Measurements from ENCODE around the gene OSBPL5. TPM values are rescaled to one million over a fixed set of nuclear protein-coding genes. Genes with fewer than 3 reads are reported as not detected.

The OSBPL5 gene
- total RNA-seq, 1 experiment from 2014 or later: 51.4 TPM

- H3K4me1 ChIP-seq (ENCODE audit: insufficient read depth, low read length): no peaks in the 10 kb centered on the region
- no peak overlapping the region for H3K9ac ChIP-seq (ENCODE audit: low read length)
- TF ChIP-seq EZH2 (IDR thresholded peaks at IDR 0.05; ENCODE audit: low read length, unreplicated experiment): no peak
- no peak for TF ChIP-seq CTCF (conservative IDR thresholded peaks at IDR 0.05; ENCODE audit: low read depth, low read length)
- TF ChIP-seq EZH2phosphoT487 (IDR thresholded peaks at IDR 0.05; ENCODE audit: borderline replicate concordance, low read length): no peak
- no peaks in the 10 kb centered on the region for H3K27me3 ChIP-seq (ENCODE audit: low read length)
- no peaks in the 10 kb centered on the region for H3K36me3 ChIP-seq (ENCODE audit: low read depth, low read length)
- ChIA-PET POLR2A (ENCODE audit: unreplicated experiment) (no interaction called here), CTCF (no interaction called here)
- BruUV-seq (replicated peaks): no TSS peak
- no peaks in the 10 kb centered on the region for H3K9me3 ChIP-seq (ENCODE audit: low read length)
- H4K20me1 ChIP-seq (ENCODE audit: low read length): no peaks in the 10 kb centered on the region
- intact Hi-C loops (cut with micrococcal nuclease): no loop called here
- H3K27ac ChIP-seq (ENCODE audit: low read length): no peak overlapping the region
- no peak overlapping the region for H3K4me3 ChIP-seq (ENCODE audit: low read length)
- no peak for ATAC-seq
- H3K79me2 ChIP-seq (ENCODE audit: low read length): no peaks in the 10 kb centered on the region
- no peaks in the 10 kb centered on the region for H3K9me2 ChIP-seq (replicated peaks; ENCODE audit: low read length)
- no peak overlapping the region for H3K4me2 ChIP-seq (ENCODE audit: low read length)
- H3F3A ChIP-seq (ENCODE audit: low read length, unreplicated experiment): no peaks in the 10 kb centered on the region
- H2AFZ ChIP-seq (ENCODE audit: low read length): no peak overlapping the region
- no peak for DNase-seq
These were observed 21.2 kb upstream of the OSBPL5 start for GRCh38 chr11:3186166-3186953.

DNA sequence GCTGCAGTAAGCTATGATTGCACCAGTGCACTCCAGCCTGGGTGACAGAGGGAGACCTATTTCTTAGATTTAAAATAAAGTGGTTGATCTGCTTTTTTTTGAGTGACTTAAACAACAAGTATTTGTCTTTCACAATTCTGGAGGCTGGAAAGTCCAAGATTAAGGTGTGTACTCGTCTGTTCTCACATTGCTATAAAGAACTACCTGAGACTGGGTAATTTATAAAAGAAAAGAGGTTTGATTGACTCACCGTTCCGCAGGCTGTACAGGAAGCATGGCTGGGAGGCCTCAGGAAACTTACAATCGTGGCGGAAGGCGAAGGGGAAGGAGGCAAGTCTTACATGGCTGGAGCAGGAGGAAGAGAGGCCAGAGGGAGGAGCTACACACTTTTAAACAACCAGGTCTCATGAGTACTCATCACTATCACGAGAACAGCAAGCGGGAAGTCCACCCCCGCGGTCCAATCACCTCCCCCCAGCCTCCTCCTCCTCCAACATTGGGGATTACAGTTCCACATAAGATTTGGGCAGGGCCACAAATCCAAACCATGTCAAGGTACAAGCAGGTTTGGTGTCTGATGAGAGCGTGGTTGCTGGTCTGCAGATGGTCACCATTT, 19.7 kb upstream of the OSBPL5 start:
- Histone ChIP-seq H3K4me1 (ENCODE audit: insufficient read depth, low read length) (no peaks in the 10 kb centered on the region), H2AFZ (ENCODE audit: low read length) (no peak overlapping the region), H3K4me3 (ENCODE audit: low read length) (no peak overlapping the region), H3F3A (ENCODE audit: low read length, unreplicated experiment) (no peaks in the 10 kb centered on the region), H4K20me1 (ENCODE audit: low read length) (no peaks in the 10 kb centered on the region), H3K27me3 (ENCODE audit: low read length) (no peaks in the 10 kb centered on the region), H3K4me2 (ENCODE audit: low read length) (no peak overlapping the region), H3K79me2 (ENCODE audit: low read length) (no peaks in the 10 kb centered on the region), H3K9me2 (replicated peaks; ENCODE audit: low read length) (no peaks in the 10 kb centered on the region), H3K9ac (ENCODE audit: low read length) (no peak overlapping the region), H3K36me3 (ENCODE audit: low read depth, low read length) (no peaks in the 10 kb centered on the region), H3K9me3 (ENCODE audit: low read length) (no peaks in the 10 kb centered on the region), H3K27ac (ENCODE audit: low read length) (no peak overlapping the region)
- intact Hi-C loops (cut with micrococcal nuclease): no loop called here
- BruUV-seq (replicated peaks): no TSS peak
- ChIA-PET CTCF (no interaction called here), POLR2A (ENCODE audit: unreplicated experiment) (no interaction called here)
- no peak for ATAC-seq
- no peak for TF ChIP-seq CTCF (conservative IDR thresholded peaks at IDR 0.05; ENCODE audit: low read depth, low read length)
- TF ChIP-seq EZH2 (IDR thresholded peaks at IDR 0.05; ENCODE audit: low read length, unreplicated experiment): no peak
- no peak for TF ChIP-seq EZH2phosphoT487 (IDR thresholded peaks at IDR 0.05; ENCODE audit: borderline replicate concordance, low read length)
- DNase-seq: no peak

- DNase-seq (no peak), ATAC-seq (no peak)
- no peaks in the 10 kb centered on the region for H3K36me3 ChIP-seq (ENCODE audit: low read depth, low read length)
- no peaks in the 10 kb centered on the region for H3K9me2 ChIP-seq (replicated peaks; ENCODE audit: low read length)
- POLR2A ChIA-PET (ENCODE audit: unreplicated experiment): no interaction called here
- no peaks in the 10 kb centered on the region for H3K9me3 ChIP-seq (ENCODE audit: low read length)
- intact Hi-C loops (cut with micrococcal nuclease): no loop called here
- H3K4me1 ChIP-seq (ENCODE audit: insufficient read depth, low read length): no peaks in the 10 kb centered on the region
- H3K4me2 ChIP-seq (ENCODE audit: low read length): no peak overlapping the region
- H3K27ac ChIP-seq (ENCODE audit: low read length): no peak overlapping the region
- CTCF ChIA-PET: no interaction called here
- no peaks in the 10 kb centered on the region for H3F3A ChIP-seq (ENCODE audit: low read length, unreplicated experiment)
- no TSS peak for BruUV-seq (replicated peaks)
- H3K79me2 ChIP-seq (ENCODE audit: low read length): no peaks in the 10 kb centered on the region
- no peak overlapping the region for H3K4me3 ChIP-seq (ENCODE audit: low read length)
- TF ChIP-seq EZH2 (IDR thresholded peaks at IDR 0.05; ENCODE audit: low read length, unreplicated experiment) (no peak), EZH2phosphoT487 (IDR thresholded peaks at IDR 0.05; ENCODE audit: borderline replicate concordance, low read length) (no peak), CTCF (conservative IDR thresholded peaks at IDR 0.05; ENCODE audit: low read depth, low read length) (no peak)
- no peaks in the 10 kb centered on the region for H4K20me1 ChIP-seq (ENCODE audit: low read length)
- H2AFZ ChIP-seq (ENCODE audit: low read length): no peak overlapping the region
- H3K9ac ChIP-seq (ENCODE audit: low read length): no peak overlapping the region
- H3K27me3 ChIP-seq (ENCODE audit: low read length): no peaks in the 10 kb centered on the region
These were observed 18.4 kb upstream of the OSBPL5 start for GRCh38 chr11:3183523-3183922.
